OCI-LY7 (cell line): ENCODE measurements around the gene ZNF396. TPM values are rescaled to one million over a fixed set of nuclear protein-coding genes. Genes with fewer than 3 reads are reported as not detected.

Experiments
- BruUV-seq: library from RNA; stranded (reverse); fragments of 400-500 nt; replicated peaks from 2 replicates; lab custom pipeline; 2021; lab: Mats Ljungman, UMichigan
- CTCF ChIA-PET: fragments of 300-600 bp; sonication (Branson Sonifier 250); formaldehyde crosslinking; loops from one replicate; lab custom pipeline; 2022; ENCODE audit warnings: antibody characterized with exemption; ENCODE audit not compliant: unreplicated experiment; lab: Charles Lee
- POLR2A ChIA-PET: fragments of 300-600 bp; sonication (Branson Sonifier 250); formaldehyde crosslinking; loops from one replicate; lab custom pipeline; 2022; ENCODE audit warnings: antibody characterized with exemption; lab: Charles Lee
- DNase-seq: peaks from one replicate; pipeline ENCODE4 v3.0.0-alpha.2; 2015; ENCODE audit warnings: low spot score
- H2AFZ ChIP-seq: fragments of 200-600 bp; sonication (generic), shearing (Covaris generic); 2 replicates; pipeline ENCODE4 v1.6.1; 2014; ENCODE audit warnings: mild to moderate bottlenecking, antibody characterized with exemption, low read length, moderate library complexity
- H3K27ac ChIP-seq: fragments of 200-600 bp; sonication (generic); 2 replicates; pipeline ENCODE4 v1.5.1; 2014; ENCODE audit warnings: mixed run types, low read depth, mild to moderate bottlenecking, moderate library complexity, low read length, inconsistent platforms; ENCODE audit not compliant: poor library complexity, severe bottlenecking
- H3K36me3 ChIP-seq: fragments of 200-600 bp; sonication (generic); 2 replicates; pipeline ENCODE4 v1.6.1; 2014; ENCODE audit warnings: mild to moderate bottlenecking, antibody characterized with exemption, low read length, moderate library complexity, mixed read lengths; ENCODE audit not compliant: insufficient read depth
- H3K4me1 ChIP-seq: fragments of 200-600 bp; sonication (generic); 2 replicates; pipeline ENCODE4 v1.5.1; 2014; ENCODE audit warnings: mild to moderate bottlenecking, low read length; ENCODE audit not compliant: insufficient read depth, poor library complexity, severe bottlenecking
- H3K4me2 ChIP-seq: fragments of 200-600 bp; sonication (generic); 2 replicates; pipeline ENCODE4 v1.6.1; 2014; ENCODE audit warnings: mild to moderate bottlenecking, low read length
- H3K4me3 ChIP-seq: fragments of 200-600 bp; sonication (generic); 2 replicates; pipeline ENCODE4 v1.5.1; 2014; ENCODE audit warnings: mild to moderate bottlenecking, low read depth, low read length; ENCODE audit not compliant: poor library complexity, severe bottlenecking
- H3K79me2 ChIP-seq: fragments of 200-600 bp; sonication (generic); 2 replicates; pipeline ENCODE4 v1.6.1; 2016; ENCODE audit warnings: low read depth, mild to moderate bottlenecking, low read length, moderate library complexity, mixed read lengths; ENCODE audit not compliant: insufficient read depth
- H3K9me2 ChIP-seq: fragments of 200-600 bp; sonication (generic); 2 replicates; pipeline ENCODE4 v1.6.1; 2016; ENCODE audit warnings: mild to moderate bottlenecking, low read length, mixed read lengths; ENCODE audit not compliant: insufficient read depth
- H3K9me3 ChIP-seq: fragments of 200-600 bp; sonication (generic); 2 replicates; pipeline ENCODE4 v1.6.1; 2014; ENCODE audit warnings: mild to moderate bottlenecking, mixed run types, low read length, mixed read lengths
- H4K20me1 ChIP-seq: fragments of 200-600 bp; sonication (generic); 2 replicates; pipeline ENCODE4 v1.6.1; 2014; ENCODE audit warnings: mild to moderate bottlenecking, antibody characterized with exemption, low read length, moderate library complexity, mixed read lengths; ENCODE audit not compliant: insufficient read depth
- CTCF ChIP-seq: fragments of 200-600 bp; sonication (generic); conservative IDR thresholded peaks from 2 replicates; pipeline ENCODE4 v1.5.1; 2014; ENCODE audit warnings: mild to moderate bottlenecking, antibody characterized with exemption, low read length, moderate library complexity, mixed read lengths
- EZH2phosphoT487 ChIP-seq: fragments of 200-600 bp; sonication (generic); IDR thresholded peaks from 2 replicates; pipeline ENCODE4 v1.6.1; 2018; ENCODE audit warnings: low read depth, borderline replicate concordance, mild to moderate bottlenecking, mixed run types, antibody characterized with exemption, low read length, moderate library complexity, mixed read lengths
- intact Hi-C: fragments of 100-400 bp; cut with micrococcal nuclease; formaldehyde crosslinking; loops from one replicate; pipeline ENCODE4 v1.10.0; 2022; ENCODE audit not compliant: unreplicated experiment
- total RNA-seq, 2 experiments: library from RNA; depleted of rRNA in 1 of 2; stranded (reverse); fragments of >200 nt in 1 of 2; shearing (Covaris generic) in 1 of 2; gene quantifications; 2 replicates each; pipeline ENCODE4 v1.2.3, GENCODE V29; 2014 to 2022

Gene ZNF396
- total RNA-seq, 2 experiments from 2014 or later, result 0.38 to 1.1 TPM

- POLR2A ChIA-PET, result no interaction called here
- no peak for DNase-seq
- H3K79me2 ChIP-seq, result no peaks in the 10 kb centered on the region
- H3K4me3 ChIP-seq, result no peak overlapping the region
- H4K20me1 ChIP-seq, result no peaks in the 10 kb centered on the region
- H3K4me2 ChIP-seq, result no peak overlapping the region
- CTCF ChIA-PET, result no interaction called here
- no peak overlapping the region for H2AFZ ChIP-seq
- H3K9me2 ChIP-seq, result no peaks in the 10 kb centered on the region
- no peaks in the 10 kb centered on the region for H3K9me3 ChIP-seq
- no TSS peak for BruUV-seq
- H3K36me3 ChIP-seq, result no peaks in the 10 kb centered on the region
- intact Hi-C loops, result no loop called here
- peaks cover 33% of the 10 kb centered on the region for H3K4me1 ChIP-seq
- TF ChIP-seq CTCF (no peak), EZH2phosphoT487 (no peak)
- H3K27ac ChIP-seq, result no peak overlapping the region
These were observed 40.1 kb upstream of the ZNF396 start for GRCh38 chr18:35417223-35417622.

GRCh38 chr18:35415511-35416073 lies 38.5 kb upstream of the ZNF396 start:
- TF ChIP-seq EZH2phosphoT487 (no peak), CTCF (no peak)
- no peaks in the 10 kb centered on the region for H3K9me3 ChIP-seq
- no peaks in the 10 kb centered on the region for H3K9me2 ChIP-seq
- no peak for DNase-seq
- ChIA-PET POLR2A (interaction anchor here (0.6 to 1.3 kb wide), 4 partner anchors 83 to 190 kb away, joined by 3 to 6 read pairs (median 4); no protein-coding TSS in a partner anchor), CTCF (no interaction called here)
- intact Hi-C loops, result no loop called here
- no TSS peak for BruUV-seq
- no peak overlapping the region for H3K27ac ChIP-seq
- H3K36me3 ChIP-seq, result no peaks in the 10 kb centered on the region
- peak overlapping the region; percentile 54 for H2AFZ ChIP-seq
- H3K4me1 ChIP-seq, result peaks cover 49% of the 10 kb centered on the region
- peak overlapping the region; percentile 61 for H3K4me2 ChIP-seq
- H3K4me3 ChIP-seq, result peak overlapping the region; percentile 16
- H4K20me1 ChIP-seq, result no peaks in the 10 kb centered on the region
- H3K79me2 ChIP-seq, result no peaks in the 10 kb centered on the region

GRCh38 chr18:35413163-35413511 lies 36.0 kb upstream of the ZNF396 start:
- intact Hi-C loops, result loop anchor here (5.0 kb wide), 1 partner anchor 169 kb away; the partner anchor contains the start of gene GALNT1
- H3K36me3 ChIP-seq, result no peaks in the 10 kb centered on the region
- TF ChIP-seq EZH2phosphoT487, result no peak
- no peak for TF ChIP-seq CTCF
- peak overlapping the region; percentile 86 for H3K27ac ChIP-seq
- BruUV-seq, result no TSS peak
- H3K9me3 ChIP-seq, result no peaks in the 10 kb centered on the region
- peak overlapping the region; percentile 30 for H3K4me3 ChIP-seq
- ChIA-PET POLR2A (interaction anchor here (0.5 to 1.0 kb wide), 5 partner anchors 82 to 873 kb away, joined by 3 to 5 read pairs (median 4); no protein-coding TSS in a partner anchor), CTCF (no interaction called here)
- H3K4me1 ChIP-seq, result peaks cover 61% of the 10 kb centered on the region
- H4K20me1 ChIP-seq, result no peaks in the 10 kb centered on the region
- no peaks in the 10 kb centered on the region for H3K79me2 ChIP-seq
- DNase-seq, result peak; percentile 16
- no peaks in the 10 kb centered on the region for H3K9me2 ChIP-seq
- H2AFZ ChIP-seq, result peak overlapping the region; percentile 69; the same call in 1 of the 2 replicates
- peak overlapping the region; percentile 59 for H3K4me2 ChIP-seq
